Transverse colon (tissue), 4 donors: Measurements from ENCODE around the gene ST6GAL1. TPM values are rescaled to one million over a fixed set of nuclear protein-coding genes. Genes with fewer than 3 reads are reported as not detected.
"Not testable (repeated sequence)": the region's sequence is repeated elsewhere in the genome, so short reads cannot be mapped to it uniquely, and the experiment has no call there.

Source experiments
- DNase-seq: peaks from one replicate; pipeline ENCODE4 v3.0.0-alpha.2; 2019
- H3K27ac ChIP-seq, 4 donors: fragments of 200-600 bp; sonication (generic); 2 replicates each; pipeline ENCODE4 v1.5.1; 2016 to 2018; ENCODE audit warnings: inconsistent platforms in 4 of 4
- H3K27me3 ChIP-seq: fragments of 200-600 bp; sonication (generic); 2 replicates; pipeline ENCODE4 v1.5.1; 2017; ENCODE audit warnings: inconsistent platforms
- H3K36me3 ChIP-seq, 4 donors: fragments of 200-600 bp; sonication (generic); 2 replicates each; pipeline ENCODE4 v1.5.1; 2017 to 2019; ENCODE audit warnings: inconsistent platforms in 4 of 4
- H3K4me1 ChIP-seq, 4 donors: fragments of 200-600 bp; sonication (generic); 2 replicates each; pipeline ENCODE4 v1.5.1; 2017 to 2020; ENCODE audit warnings: inconsistent platforms in 4 of 4
- H3K4me3 ChIP-seq, 4 donors: fragments of 200-600 bp; sonication (generic); 1 replicate in 1 of 4; 2 replicates in 3 of 4; pipeline versions ENCODE4 v1.5.1 to v1.6.1; 2017 to 2019; ENCODE audit warnings: inconsistent platforms in 4 of 4
- H3K9me3 ChIP-seq, 2 donors: fragments of 200-600 bp; sonication (generic); 2 replicates each; pipeline ENCODE4 v1.5.1; 2017 to 2019; ENCODE audit warnings: inconsistent platforms in 2 of 2
- CTCF ChIP-seq, 5 experiments: fragments of 200-600 bp in 3 of 5; fragments of 450-650 bp in 2 of 5; sonication (generic) in 3 of 5; IDR thresholded peaks; 1 replicate in 2 of 5; 2 replicates in 3 of 5; pipeline ENCODE4 v1.5.1; 2016 to 2017; ENCODE audit warnings: antibody characterized with exemption in 5 of 5, inconsistent platforms in 3 of 5, mild to moderate bottlenecking in 2 of 5, moderate library complexity in 1 of 5
- EP300 ChIP-seq: sonication (generic); formaldehyde crosslinking; IDR thresholded peaks from one replicate; pipeline ENCODE4 v1.6.1; 2017; ENCODE audit warnings: antibody characterized with exemption, low read depth
- POLR2A ChIP-seq: fragments of 450-650 bp; IDR thresholded peaks from one replicate; pipeline ENCODE4 v1.6.1; 2016; ENCODE audit warnings: antibody characterized with exemption, mild to moderate bottlenecking, moderate library complexity
- POLR2AphosphoS5 ChIP-seq, 3 donors: sonication (generic); formaldehyde crosslinking; IDR thresholded peaks; one replicate each; pipeline ENCODE4 v1.6.1; 2016; ENCODE audit warnings: antibody characterized with exemption in 3 of 3
- WGBS, 2 donors: methylation state at CpG; one replicate each; pipeline ENCODE4 v1.1.5; 2018; ENCODE audit warnings: low coverage in 1 of 2; 5-methylcytosine and 5-hydroxymethylcytosine counted together
- in situ Hi-C, 4 donors: fragments of 200-750 bp; cut with MboI; loops; one replicate each; pipeline versions ENCODE4 v1.15.0 to v1.15.1; 2017; ENCODE audit warnings: low sequenced_read_pairs in 3 of 4, low pct_ligation_motif_present in 1 of 4, low pct_unique_long_range_greater_than_20kb in 1 of 4
- intact Hi-C: fragments of 100-400 bp; cut with DNase I; formaldehyde crosslinking; loops from one replicate; pipeline ENCODE4 v1.15.1; 2023; ENCODE audit warnings: low total_unique reads
- total RNA-seq, 4 donors: library from RNA; depleted of rRNA; stranded (reverse); fragments of >200 nt; gene quantifications; one replicate each; pipeline ENCODE4 v1.1.0, GENCODE V29; 2016

Gene ST6GAL1
- total RNA-seq, 4 donors from 2014 or later = 22.4 to 50.5 (median 31.2) TPM

DNA sequence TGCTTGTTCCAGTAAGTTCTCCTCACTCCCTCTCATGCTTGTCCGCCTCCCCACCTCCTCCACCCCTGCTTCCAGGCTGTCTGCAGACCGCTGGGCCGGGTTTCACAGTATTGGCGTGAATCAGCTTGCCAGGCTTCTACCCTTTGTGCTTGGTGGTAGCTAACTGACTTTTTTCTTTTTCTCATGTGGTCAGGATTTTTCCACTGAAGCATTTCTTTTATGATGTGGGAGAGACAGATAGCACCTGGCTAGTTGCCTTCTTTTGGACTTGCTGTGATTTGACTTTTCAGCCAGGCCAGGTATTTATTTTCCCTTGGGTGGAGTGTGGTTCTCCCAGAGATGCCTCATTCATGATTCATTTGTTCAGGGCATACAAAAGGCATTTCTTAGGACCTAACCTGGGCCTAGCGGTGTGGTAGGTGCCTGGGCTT lies 60.6 kb downstream of the ST6GAL1 start:
- no peak overlapping the region for H3K27ac ChIP-seq
- DNase-seq = no peak
- WGBS, 2 donors = 91 to 93% methylated on average over 4 to 5 of the region's 5 CpGs
- H3K9me3 ChIP-seq = no peaks in the 10 kb centered on the region
- in situ Hi-C loops = no loop called here
- no peak overlapping the region for H3K4me3 ChIP-seq
- no peaks in the 10 kb centered on the region for H3K36me3 ChIP-seq
- TF ChIP-seq CTCF (IDR thresholded peaks at IDR 0.05) = no peak
- TF ChIP-seq POLR2AphosphoS5 (IDR thresholded peaks at IDR 0.05) = no peak
- intact Hi-C loops = no loop called here
- H3K4me1 ChIP-seq = peaks cover 0 to 11% (median 0%) of the 10 kb centered on the region in 4 donors
- H3K27me3 ChIP-seq = no peaks in the 10 kb centered on the region

- in situ Hi-C loops = no loop called here
- Histone ChIP-seq H3K27me3 (no peaks in the 10 kb centered on the region), H3K27ac (no peak overlapping the region), H3K4me3 (no peak overlapping the region), H3K9me3 (no peaks in the 10 kb centered on the region), H3K36me3 (no peaks in the 10 kb centered on the region), H3K4me1 (peaks cover 0 to 10% (median 0%) of the 10 kb centered on the region in 4 donors)
- intact Hi-C loops = no loop called here
- TF ChIP-seq POLR2AphosphoS5 (IDR thresholded peaks at IDR 0.05) (no peak), CTCF (IDR thresholded peaks at IDR 0.05) (no peak), POLR2A (no peak), EP300 (no peak)
- DNase-seq = no peak
- 81 to 97% methylated on average over 3 to 4 of the region's 4 CpGs for WGBS, 2 donors
Measured at GRCh38 chr3:186991470-186991869, 61.1 kb downstream of the ST6GAL1 start.

DNA sequence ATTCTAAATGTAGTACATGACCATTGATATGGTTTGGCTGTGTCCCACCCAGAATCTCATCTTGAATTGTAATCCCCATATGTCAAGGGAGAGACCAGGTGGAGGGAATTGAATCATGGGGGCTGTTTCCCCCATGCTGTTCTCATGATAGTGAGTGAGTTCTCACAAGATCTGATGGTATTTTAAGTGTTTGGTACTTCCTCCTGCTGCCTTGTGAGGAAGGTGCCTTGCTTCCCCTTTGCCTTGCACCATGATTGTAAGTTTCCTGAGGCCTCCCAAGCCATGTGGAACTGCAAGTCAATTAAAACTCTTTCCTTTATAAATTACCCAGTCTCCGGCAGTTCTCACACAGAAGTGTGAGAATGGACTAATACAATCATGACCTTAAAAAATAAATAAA lies 61.8 kb downstream of the ST6GAL1 start:
- H3K27me3 ChIP-seq, H3K36me3 ChIP-seq, H3K9me3 ChIP-seq, intact Hi-C loops, in situ Hi-C loops, DNase-seq, H3K4me1 ChIP-seq, H3K27ac ChIP-seq, H3K4me3 ChIP-seq: not testable (repeated sequence)
- 93 to 100% methylated on average over 1 of the region's 1 CpG for WGBS, 2 donors

DNA sequence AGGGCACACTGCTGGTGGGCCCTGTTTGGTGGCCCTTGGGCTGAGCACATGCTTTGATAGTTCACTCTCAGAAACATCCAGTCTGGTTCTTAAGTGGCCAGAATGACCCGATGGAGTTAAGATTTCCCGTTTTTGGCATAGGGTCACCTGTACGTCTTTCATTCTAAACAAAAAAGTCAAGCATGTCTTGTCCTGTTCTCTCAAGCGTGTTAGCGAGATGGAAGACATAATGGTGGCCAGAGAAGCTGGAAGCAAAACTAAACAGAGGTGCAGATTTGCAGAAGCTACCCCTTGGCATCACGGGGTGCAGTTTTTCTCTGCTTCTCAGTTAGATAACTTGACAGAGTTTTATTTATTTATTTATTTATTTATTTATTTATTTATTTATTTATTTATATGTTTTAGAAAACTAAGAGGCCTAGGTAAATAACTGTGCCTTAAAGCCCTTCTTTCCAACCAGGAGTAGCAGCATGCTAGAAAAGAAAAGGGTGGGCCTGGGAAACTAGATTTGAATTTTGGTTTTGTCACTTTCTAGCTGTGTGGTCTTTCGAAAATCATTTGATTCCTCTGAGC lies 63.0 kb downstream of the ST6GAL1 start:
- H3K27ac ChIP-seq = peak overlapping the region in 1 of 4 donors; percentile 25
- H3K4me3 ChIP-seq = no peak overlapping the region
- H3K27me3 ChIP-seq = no peaks in the 10 kb centered on the region
- intact Hi-C loops = no loop called here
- no peaks in the 10 kb centered on the region for H3K36me3 ChIP-seq
- no peaks in the 10 kb centered on the region for H3K9me3 ChIP-seq
- DNase-seq = no peak
- in situ Hi-C loops = no loop called here
- 87 to 95% methylated on average over 7 of the region's 7 CpGs for WGBS, 2 donors
- peaks cover 0 to 3% (median 0%) of the 10 kb centered on the region in 4 donors for H3K4me1 ChIP-seq
- no peak for TF ChIP-seq POLR2AphosphoS5 (IDR thresholded peaks at IDR 0.05)
- TF ChIP-seq CTCF (IDR thresholded peaks at IDR 0.05) = no peak
- TF ChIP-seq EP300 = no peak
- TF ChIP-seq POLR2A = no peak
